DND-41 (cell line): ENCODE results near the gene GAS2L2.
A peak's percentile ranks its signal among the peaks of the same experiment; 100 is the strongest.

Source experiments
- ATAC-seq: fragments of 200-7000 bp; cut with Tn5 transposase; 3 replicates; pipeline ENCODE4 v1.9.1; 2021; ENCODE audit warnings: low read depth; ENCODE audit not compliant: insufficient read depth
- DNase-seq: peaks from one replicate; pipeline ENCODE4 v3.0.0-alpha.2; 2020
- H2AFZ ChIP-seq: 2 replicates; pipeline ENCODE4 v1.6.0; 2012; ENCODE audit warnings: low read depth, low read length
- H3K27ac ChIP-seq: 2 replicates; pipeline ENCODE4 v1.5.1; 2012; ENCODE audit warnings: low read length, inconsistent platforms
- H3K27me3 ChIP-seq: fragments of 200-600 bp; sonication (generic); 2 replicates; pipeline ENCODE4 v1.6.0; 2012; ENCODE audit warnings: low read length, mild to moderate bottlenecking, inconsistent platforms; ENCODE audit not compliant: insufficient read depth, poor library complexity
- H3K36me3 ChIP-seq: 2 replicates; pipeline ENCODE4 v1.5.1; 2012; ENCODE audit warnings: low read length, inconsistent platforms; ENCODE audit not compliant: insufficient read depth
- H3K4me1 ChIP-seq: 2 replicates; pipeline ENCODE4 v1.5.1; 2012; ENCODE audit warnings: mild to moderate bottlenecking, low read length; ENCODE audit not compliant: insufficient read depth
- H3K4me2 ChIP-seq: 2 replicates; pipeline ENCODE4 v1.6.0; 2012; ENCODE audit warnings: mild to moderate bottlenecking, moderate library complexity, low read length, inconsistent platforms; ENCODE audit not compliant: insufficient read depth
- H3K4me3 ChIP-seq, 2 experiments: fragments of 200-600 bp in 1 of 2; shearing (Covaris generic) in 1 of 2; 2 replicates each; pipeline ENCODE4 v1.5.1; 2012 to 2016; ENCODE audit warnings: inconsistent platforms in 2 of 2, low read length in 2 of 2, mild to moderate bottlenecking in 2 of 2, low read depth in 1 of 2, moderate library complexity in 1 of 2
- H3K79me2 ChIP-seq: 2 replicates; pipeline ENCODE4 v1.6.0; 2012; ENCODE audit warnings: low read length, inconsistent platforms; ENCODE audit not compliant: insufficient read depth
- H3K9ac ChIP-seq: 2 replicates; pipeline ENCODE4 v1.6.0; 2012; ENCODE audit warnings: low read depth, mild to moderate bottlenecking, inconsistent platforms, low read length, moderate library complexity
- H3K9me3 ChIP-seq: 2 replicates; pipeline ENCODE4 v1.5.1; 2012; ENCODE audit warnings: low read length, moderate library complexity, mild to moderate bottlenecking, inconsistent platforms; ENCODE audit not compliant: insufficient read depth, severe bottlenecking
- H4K20me1 ChIP-seq: 2 replicates; pipeline ENCODE4 v1.6.0; 2012; ENCODE audit warnings: low read length; ENCODE audit not compliant: insufficient read depth
- CTCF ChIP-seq: IDR thresholded peaks from 2 replicates; pipeline ENCODE4 v1.5.1; 2012; ENCODE audit warnings: borderline replicate concordance, low read length, moderate library complexity, mild to moderate bottlenecking; ENCODE audit not compliant: poor library complexity, severe bottlenecking; ENCODE audit errors: extremely low read depth
- EZH2 ChIP-seq: IDR thresholded peaks from 3 replicates; pipeline ENCODE4 v1.6.1; 2012; ENCODE audit warnings: borderline replicate concordance, low read depth, mild to moderate bottlenecking, moderate library complexity, low read length, inconsistent platforms; ENCODE audit not compliant: severe bottlenecking

GAS2L2 gene

DNA sequence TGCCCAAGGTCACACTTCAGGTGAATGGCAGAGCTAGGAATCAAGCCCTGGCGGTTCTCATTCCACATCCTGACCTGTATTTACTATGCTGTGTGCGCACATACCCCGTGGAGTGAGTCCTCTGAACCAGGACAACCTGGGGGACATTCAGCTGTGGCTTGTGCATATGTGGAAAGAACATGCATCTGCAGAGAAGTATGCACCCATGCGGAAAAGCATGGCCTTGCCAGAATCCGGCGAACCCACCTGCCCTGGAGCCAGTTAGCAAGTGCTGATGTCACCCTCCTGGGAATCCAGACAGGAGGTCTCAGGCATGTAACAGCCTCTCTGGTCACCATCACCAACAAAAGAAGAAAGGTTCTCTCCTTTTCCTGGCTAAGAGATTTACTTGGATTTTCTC, 19.7 kb downstream of the GAS2L2 start:
- Histone ChIP-seq H3K4me1 (peaks cover 11% of the 10 kb centered on the region), H3K4me3 (no peak overlapping the region), H4K20me1 (no peaks in the 10 kb centered on the region), H3K9me3 (no peaks in the 10 kb centered on the region), H3K27ac (no peak overlapping the region), H3K36me3 (0 out of 2 replicates have a peak, but pooled peaks cover 3% of the 10 kb centered on the region), H3K79me2 (no peaks in the 10 kb centered on the region), H3K9ac (no peak overlapping the region), H2AFZ (no peak overlapping the region), H3K27me3 (no peaks in the 10 kb centered on the region), H3K4me2 (no peak overlapping the region)
- TF ChIP-seq CTCF (no peak), EZH2 (no peak)
- ATAC-seq (no peak), DNase-seq (no peak)

DNA sequence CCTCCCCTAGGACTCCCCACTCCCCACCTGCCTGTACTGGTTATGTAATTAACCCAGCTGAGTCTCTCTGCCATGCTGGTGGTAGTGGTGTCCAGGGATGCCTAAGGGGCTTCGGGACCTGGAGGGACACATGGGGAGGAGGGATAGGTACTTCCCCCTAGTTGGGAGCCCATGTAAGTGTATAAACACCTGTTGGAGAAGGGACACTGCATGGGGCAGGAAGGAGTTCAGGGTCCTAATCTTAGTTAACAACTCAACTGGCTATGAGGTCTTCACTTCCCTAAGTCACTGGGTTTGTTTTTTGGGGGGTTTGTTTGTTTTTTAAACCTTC, 20.3 kb downstream of the GAS2L2 start:
- Histone ChIP-seq H3K9me3 (no peaks in the 10 kb centered on the region), H2AFZ (no peak overlapping the region), H3K36me3 (peaks cover 5% of the 10 kb centered on the region; the same call in 1 of the 2 replicates), H3K27ac (no peak overlapping the region), H3K4me3 (no peak overlapping the region), H3K4me2 (no peak overlapping the region), H3K79me2 (no peaks in the 10 kb centered on the region), H3K4me1 (peaks cover 11% of the 10 kb centered on the region), H3K27me3 (no peaks in the 10 kb centered on the region), H4K20me1 (no peaks in the 10 kb centered on the region), H3K9ac (no peak overlapping the region)
- no peak for TF ChIP-seq EZH2
- no peak for TF ChIP-seq CTCF
- no peak for ATAC-seq
- no peak for DNase-seq

GRCh38 chr17:35731917-35732805, 20.9 kb downstream of the GAS2L2 start:
- TF ChIP-seq EZH2 = no peak
- TF ChIP-seq CTCF = no peak
- ATAC-seq = peak; percentile 16; the same call in 2 of the 3 replicates
- Histone ChIP-seq H3K27me3 (no peaks in the 10 kb centered on the region), H4K20me1 (no peaks in the 10 kb centered on the region), H3K27ac (no peak overlapping the region), H3K4me2 (peak overlapping the region; percentile 67), H3K9me3 (no peaks in the 10 kb centered on the region), H3K9ac (no peak overlapping the region; the same call in 1 of the 2 replicates), H3K36me3 (peaks cover 9% of the 10 kb centered on the region; the same call in 1 of the 2 replicates), H2AFZ (peak overlapping the region; percentile 31; the same call in 1 of the 2 replicates), H3K4me1 (peaks cover 11% of the 10 kb centered on the region), H3K4me3 (no peak overlapping the region), H3K79me2 (no peaks in the 10 kb centered on the region)
- no peak for DNase-seq
